GM12872 (cell line): ENCODE results near the gene AHNAK.

Source experiments
- TF ChIP-seq, protein P1 (sequence below): IDR thresholded peaks from 3 replicates; pipeline ENCODE4 v1.5.1; 2011; ENCODE audit warnings: low read depth, mild to moderate bottlenecking, low read length, moderate library complexity; ENCODE audit not compliant: insufficient read depth

Gene AHNAK

DNA sequence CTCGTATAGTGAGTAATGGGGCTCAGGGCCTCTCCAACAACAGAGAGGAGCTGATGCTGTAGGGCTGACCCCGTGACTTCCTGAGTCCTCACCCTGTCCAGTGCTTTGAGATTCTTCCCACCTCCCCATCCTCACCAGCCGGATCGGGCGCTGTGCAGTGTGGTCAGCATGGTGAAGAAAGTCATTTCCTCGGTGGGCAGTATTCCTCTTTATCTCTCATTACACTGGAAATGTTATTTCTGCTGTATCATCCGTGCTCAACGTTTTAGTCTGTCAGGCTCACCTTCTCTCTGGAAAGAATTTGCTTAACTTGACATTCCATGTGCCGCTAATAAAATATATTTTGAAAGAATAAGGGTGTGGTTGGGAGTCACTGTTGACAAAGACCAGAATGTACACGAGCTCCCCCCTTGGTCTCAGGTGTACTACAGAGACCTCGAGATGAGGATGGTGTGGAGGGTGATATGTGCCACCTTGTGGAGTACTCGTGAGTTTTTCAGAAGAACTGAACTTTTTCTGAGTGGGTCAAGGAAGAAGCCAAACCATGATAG, 153.5 kb downstream of the AHNAK start:
- TF ChIP-seq, protein P1, sequence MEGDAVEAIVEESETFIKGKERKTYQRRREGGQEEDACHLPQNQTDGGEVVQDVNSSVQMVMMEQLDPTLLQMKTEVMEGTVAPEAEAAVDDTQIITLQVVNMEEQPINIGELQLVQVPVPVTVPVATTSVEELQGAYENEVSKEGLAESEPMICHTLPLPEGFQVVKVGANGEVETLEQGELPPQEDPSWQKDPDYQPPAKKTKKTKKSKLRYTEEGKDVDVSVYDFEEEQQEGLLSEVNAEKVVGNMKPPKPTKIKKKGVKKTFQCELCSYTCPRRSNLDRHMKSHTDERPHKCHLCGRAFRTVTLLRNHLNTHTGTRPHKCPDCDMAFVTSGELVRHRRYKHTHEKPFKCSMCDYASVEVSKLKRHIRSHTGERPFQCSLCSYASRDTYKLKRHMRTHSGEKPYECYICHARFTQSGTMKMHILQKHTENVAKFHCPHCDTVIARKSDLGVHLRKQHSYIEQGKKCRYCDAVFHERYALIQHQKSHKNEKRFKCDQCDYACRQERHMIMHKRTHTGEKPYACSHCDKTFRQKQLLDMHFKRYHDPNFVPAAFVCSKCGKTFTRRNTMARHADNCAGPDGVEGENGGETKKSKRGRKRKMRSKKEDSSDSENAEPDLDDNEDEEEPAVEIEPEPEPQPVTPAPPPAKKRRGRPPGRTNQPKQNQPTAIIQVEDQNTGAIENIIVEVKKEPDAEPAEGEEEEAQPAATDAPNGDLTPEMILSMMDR, result peak; percentile 37; the same call in 2 of the 3 replicates

DNA sequence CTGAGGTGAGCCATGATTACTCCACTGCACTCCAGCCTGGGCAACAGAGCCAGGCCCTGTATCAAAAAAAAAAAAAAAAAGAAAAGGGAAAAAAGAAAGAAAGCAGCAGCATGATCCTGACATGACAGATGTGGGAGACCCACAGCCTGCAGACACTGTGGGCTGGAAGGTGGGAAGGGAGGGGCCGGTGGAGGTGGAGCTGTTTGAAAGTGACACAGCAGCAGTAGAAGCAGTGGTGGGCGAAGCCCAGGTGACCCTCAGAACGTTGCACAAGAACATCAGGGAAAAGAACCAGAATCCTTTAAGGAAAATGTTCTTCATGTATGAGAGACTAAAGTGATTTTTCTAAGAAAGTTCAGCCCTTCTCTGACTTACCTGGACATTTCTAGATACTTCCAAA, 154.1 kb downstream of the AHNAK start:
- TF ChIP-seq, protein P1, result no peak

DNA sequence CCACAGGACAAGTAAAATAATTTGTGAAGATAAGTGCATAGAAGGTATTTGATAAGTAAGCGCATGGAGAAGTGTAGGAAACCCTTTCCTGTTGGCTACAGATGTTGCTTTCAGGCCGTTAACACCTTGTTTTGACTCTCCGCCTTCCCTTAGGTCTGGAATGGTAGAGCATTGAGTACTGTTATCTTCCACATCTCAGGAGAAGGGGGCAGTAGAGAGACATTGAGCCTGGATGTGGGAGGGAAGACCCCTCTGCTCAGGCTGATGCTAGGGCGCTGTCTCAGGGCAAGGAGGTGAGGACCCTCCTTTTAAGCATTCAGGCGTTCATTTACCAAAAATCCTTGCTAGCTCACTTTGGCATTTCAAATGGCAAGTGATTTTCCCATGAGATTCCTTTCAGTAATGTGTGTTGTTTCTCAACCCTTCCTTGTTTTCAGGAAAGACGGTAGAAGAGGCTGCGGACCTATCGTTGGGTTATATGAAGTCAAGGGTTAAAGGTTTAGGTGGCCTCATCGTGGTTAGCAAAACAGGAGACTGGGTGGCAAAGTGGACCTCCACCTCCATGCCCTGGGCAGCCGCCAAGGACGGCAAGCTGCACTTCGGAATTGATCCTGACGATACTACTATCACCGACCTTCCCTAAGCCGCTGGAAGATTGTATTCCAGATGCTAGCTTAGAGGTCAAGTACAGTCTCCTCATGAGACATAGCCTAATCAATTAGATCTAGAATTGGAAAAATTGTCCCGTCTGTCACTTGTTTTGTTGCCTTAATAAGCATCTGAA, 154.8 kb downstream of the AHNAK start:
- TF ChIP-seq, protein P1, result peak; percentile 5; the same call in 1 of the 3 replicates

DNA sequence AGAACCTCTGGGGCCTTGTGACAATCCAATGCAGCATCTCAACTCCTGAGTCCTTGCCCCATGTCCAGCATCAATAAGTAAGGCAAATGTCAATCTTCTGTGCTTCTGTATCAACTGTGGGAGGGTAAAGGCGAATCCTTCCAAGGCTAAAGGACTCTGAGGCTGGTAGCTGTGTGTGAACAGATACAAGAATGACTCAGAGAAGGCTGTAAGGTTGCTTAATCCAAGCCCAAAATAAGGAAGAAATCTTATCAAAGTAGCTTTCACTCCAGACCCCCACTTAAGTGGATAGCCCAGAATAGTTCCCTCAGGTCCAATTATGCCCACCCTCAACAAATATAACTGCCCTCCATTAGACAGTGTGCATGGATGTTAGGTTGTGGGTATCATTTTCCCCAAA, 155.9 kb downstream of the AHNAK start:
- TF ChIP-seq, protein P1, result no peak

DNA sequence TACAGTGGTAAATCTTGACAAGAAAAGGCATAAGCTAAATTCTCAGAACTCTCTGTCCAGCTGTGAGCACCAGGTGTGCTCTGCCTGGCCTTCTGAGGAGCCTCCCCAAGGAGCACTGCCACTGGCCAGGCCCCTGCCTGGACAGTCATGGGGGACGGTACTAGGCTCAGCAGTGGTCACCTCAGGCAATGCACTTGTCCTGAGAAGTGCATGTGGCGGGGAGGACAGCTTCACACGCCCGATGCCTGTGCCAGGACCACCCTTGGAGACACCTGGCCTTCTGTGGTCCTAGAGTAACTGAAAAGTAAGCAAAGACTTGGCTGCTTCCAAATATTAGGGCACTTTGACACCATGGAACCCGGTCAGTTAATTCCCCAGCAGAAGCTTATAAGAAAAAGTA, 156.4 kb downstream of the AHNAK start:
- TF ChIP-seq, protein P1, result no peak

DNA sequence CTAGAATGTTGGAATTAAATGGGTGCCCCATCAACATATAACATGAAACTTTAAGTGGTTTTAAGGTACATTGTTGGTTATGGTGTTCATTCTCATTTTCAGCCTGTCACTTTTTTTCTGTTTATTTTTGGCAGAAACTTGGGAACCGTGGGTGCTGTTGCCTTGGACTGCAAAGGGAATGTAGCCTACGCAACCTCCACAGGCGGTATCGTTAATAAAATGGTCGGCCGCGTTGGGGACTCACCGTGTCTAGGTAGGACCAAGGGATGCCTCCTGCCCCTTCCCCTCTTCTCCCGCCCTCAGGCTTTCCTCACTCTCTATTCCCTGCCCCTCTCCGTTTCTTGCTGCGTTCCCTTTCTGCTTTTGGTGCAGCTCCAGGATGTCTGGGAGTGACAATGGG, 157.6 kb downstream of the AHNAK start:
- TF ChIP-seq, protein P1, result no peak

DNA sequence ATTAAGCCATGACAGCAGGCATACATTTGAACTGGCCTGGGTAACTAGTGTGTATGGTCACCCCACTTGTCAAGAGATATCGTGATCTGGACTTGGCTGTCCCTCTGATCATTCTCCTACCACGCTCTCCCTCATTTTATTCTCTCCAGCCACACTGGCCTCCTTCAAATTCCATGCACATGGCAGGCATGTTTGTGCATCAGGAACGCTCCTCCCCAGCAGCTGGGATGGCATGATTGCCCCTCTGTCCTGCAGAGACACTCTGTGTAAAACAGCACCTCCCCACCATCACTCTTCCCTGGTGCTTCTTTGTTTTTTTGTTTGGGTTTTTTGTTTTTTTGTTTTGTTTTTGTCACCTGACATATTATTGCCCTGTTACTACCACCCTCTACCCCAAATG, 159.2 kb downstream of the AHNAK start:
- TF ChIP-seq, protein P1, result no peak
